Activated CD8-positive, alpha-beta memory T cell treated with anti-CD3 and anti-CD28 coated beads, Interleukin-2, amount 50 U/mL, for 48 hours (primary cell): ENCODE measurements around the gene CCDC152.
"Not testable (repeated sequence)": the region's sequence is repeated elsewhere in the genome, so short reads cannot be mapped to it uniquely, and the experiment has no call there.

ENCODE experiments used
- DNase-seq: peaks from one replicate; pipeline ENCODE4 v3.0.0-alpha.2; 2020

CCDC152 gene

GRCh38 chr5:42816546-42816945 is 59.9 kb downstream of the CCDC152 start:
- DNase-seq = not testable (repeated sequence)

- DNase-seq = no peak
These were observed 63.1 kb downstream of the CCDC152 start for GRCh38 chr5:42819745-42820144.

GRCh38 chr5:42822548-42822947 is 65.9 kb downstream of the CCDC152 start:
- no peak for DNase-seq

- DNase-seq = no peak
These were observed 67.8 kb downstream of the CCDC152 start for GRCh38 chr5:42824347-42824976.

GRCh38 chr5:42825422-42826148 is 69.0 kb downstream of the CCDC152 start:
- DNase-seq = no peak

GRCh38 chr5:42826757-42827515 is 70.3 kb downstream of the CCDC152 start:
- no peak for DNase-seq

- DNase-seq = no peak
These were observed 72.1 kb downstream of the CCDC152 start for GRCh38 chr5:42828671-42829070.

GRCh38 chr5:42830924-42831323 is 74.3 kb downstream of the CCDC152 start:
- DNase-seq = no peak

GRCh38 chr5:42832060-42832459 is 75.4 kb downstream of the CCDC152 start:
- DNase-seq = no peak

GRCh38 chr5:42836070-42836769 is 79.6 kb downstream of the CCDC152 start:
- DNase-seq = no peak

GRCh38 chr5:42837601-42838000 is 81.0 kb downstream of the CCDC152 start:
- no peak for DNase-seq

GRCh38 chr5:42839196-42839595 is 82.6 kb downstream of the CCDC152 start:
- DNase-seq = no peak

- DNase-seq = no peak
These were observed 83.7 kb downstream of the CCDC152 start for GRCh38 chr5:42840269-42840668.

- DNase-seq = no peak
These were observed 84.4 kb downstream of the CCDC152 start for GRCh38 chr5:42840842-42841567.

GRCh38 chr5:42842921-42843641 is 86.5 kb downstream of the CCDC152 start:
- DNase-seq = no peak

- DNase-seq = no peak
These were observed 87.2 kb downstream of the CCDC152 start for GRCh38 chr5:42843675-42844292.

- DNase-seq = not testable (repeated sequence)
These were observed 87.8 kb downstream of the CCDC152 start for GRCh38 chr5:42844408-42844807.

- no peak for DNase-seq
These were observed 91.9 kb downstream of the CCDC152 start for GRCh38 chr5:42848545-42848944.

GRCh38 chr5:42851481-42851880 is 94.9 kb downstream of the CCDC152 start:
- DNase-seq = no peak
